GM12891 (cell line): ENCODE data around the gene GRHL1.

ENCODE experiments used
- POLR2A ChIP-seq: IDR thresholded peaks from 2 replicates; pipeline ENCODE4 v1.6.1; 2011; ENCODE audit warnings: low read depth, low read length, control low read depth
- POLR2AphosphoS5 ChIP-seq: IDR thresholded peaks from 2 replicates; pipeline ENCODE4 v1.6.1; 2011; ENCODE audit warnings: low read depth, low read length, control low read depth
- SPI1 ChIP-seq: IDR thresholded peaks from 2 replicates; pipeline ENCODE4 v1.6.1; 2011; ENCODE audit warnings: low read depth, low read length, control low read depth
- TAF1 ChIP-seq: IDR thresholded peaks from 2 replicates; pipeline ENCODE4 v1.6.1; 2011; ENCODE audit warnings: low read depth, low read length, control low read depth

- TF ChIP-seq POLR2AphosphoS5 (no peak), POLR2A (no peak), SPI1 (no peak), TAF1 (no peak)
Observed at GRCh38 chr2:9946818-9947217, 4.7 kb upstream of the GRHL1 start.
